ENCODE measurements around the gene AZU1.

The AZU1 gene

DNA sequence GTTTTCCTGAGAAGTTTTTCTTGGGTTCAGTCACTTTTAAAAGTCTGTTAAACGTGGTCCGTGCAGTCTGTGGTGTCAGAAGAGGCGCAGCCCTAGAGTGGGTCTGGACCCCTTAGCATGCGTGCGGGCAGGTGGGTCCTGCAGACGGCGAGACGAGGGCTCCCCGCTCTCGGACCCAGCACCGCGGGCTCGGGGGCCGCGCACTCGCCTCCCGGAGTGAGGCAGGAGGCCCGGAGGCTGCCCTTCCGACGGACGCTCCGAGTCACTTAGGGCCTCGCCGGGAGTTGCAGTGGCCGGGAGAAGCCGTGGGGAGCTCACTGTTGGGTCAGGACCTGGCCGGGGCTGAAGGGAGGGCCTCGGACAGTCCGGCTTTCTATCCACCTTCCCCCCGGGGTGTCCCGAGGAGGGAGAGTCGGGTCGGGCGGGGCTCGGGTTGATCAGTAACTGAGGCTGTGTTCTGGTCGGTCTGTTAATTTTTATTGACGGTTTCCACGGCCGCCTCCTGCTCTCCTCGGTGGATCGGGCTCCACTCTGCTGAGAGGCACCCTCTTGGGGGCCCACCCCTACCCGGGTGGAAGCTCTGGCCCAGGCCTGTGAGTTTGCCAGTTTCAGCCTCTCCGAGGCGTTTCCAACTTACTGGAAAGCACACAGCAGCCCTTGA, 29.1 kb upstream of the AZU1 start:
- H3K4me3 ChIP-seq (ENCODE audit: low read depth, low read length), result peak overlapping the region; percentile 91
- TF ChIP-seq, protein P1, sequence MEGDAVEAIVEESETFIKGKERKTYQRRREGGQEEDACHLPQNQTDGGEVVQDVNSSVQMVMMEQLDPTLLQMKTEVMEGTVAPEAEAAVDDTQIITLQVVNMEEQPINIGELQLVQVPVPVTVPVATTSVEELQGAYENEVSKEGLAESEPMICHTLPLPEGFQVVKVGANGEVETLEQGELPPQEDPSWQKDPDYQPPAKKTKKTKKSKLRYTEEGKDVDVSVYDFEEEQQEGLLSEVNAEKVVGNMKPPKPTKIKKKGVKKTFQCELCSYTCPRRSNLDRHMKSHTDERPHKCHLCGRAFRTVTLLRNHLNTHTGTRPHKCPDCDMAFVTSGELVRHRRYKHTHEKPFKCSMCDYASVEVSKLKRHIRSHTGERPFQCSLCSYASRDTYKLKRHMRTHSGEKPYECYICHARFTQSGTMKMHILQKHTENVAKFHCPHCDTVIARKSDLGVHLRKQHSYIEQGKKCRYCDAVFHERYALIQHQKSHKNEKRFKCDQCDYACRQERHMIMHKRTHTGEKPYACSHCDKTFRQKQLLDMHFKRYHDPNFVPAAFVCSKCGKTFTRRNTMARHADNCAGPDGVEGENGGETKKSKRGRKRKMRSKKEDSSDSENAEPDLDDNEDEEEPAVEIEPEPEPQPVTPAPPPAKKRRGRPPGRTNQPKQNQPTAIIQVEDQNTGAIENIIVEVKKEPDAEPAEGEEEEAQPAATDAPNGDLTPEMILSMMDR (IDR thresholded peaks at IDR 0.05; ENCODE audit: low read depth, low read length), result no peak

DNA sequence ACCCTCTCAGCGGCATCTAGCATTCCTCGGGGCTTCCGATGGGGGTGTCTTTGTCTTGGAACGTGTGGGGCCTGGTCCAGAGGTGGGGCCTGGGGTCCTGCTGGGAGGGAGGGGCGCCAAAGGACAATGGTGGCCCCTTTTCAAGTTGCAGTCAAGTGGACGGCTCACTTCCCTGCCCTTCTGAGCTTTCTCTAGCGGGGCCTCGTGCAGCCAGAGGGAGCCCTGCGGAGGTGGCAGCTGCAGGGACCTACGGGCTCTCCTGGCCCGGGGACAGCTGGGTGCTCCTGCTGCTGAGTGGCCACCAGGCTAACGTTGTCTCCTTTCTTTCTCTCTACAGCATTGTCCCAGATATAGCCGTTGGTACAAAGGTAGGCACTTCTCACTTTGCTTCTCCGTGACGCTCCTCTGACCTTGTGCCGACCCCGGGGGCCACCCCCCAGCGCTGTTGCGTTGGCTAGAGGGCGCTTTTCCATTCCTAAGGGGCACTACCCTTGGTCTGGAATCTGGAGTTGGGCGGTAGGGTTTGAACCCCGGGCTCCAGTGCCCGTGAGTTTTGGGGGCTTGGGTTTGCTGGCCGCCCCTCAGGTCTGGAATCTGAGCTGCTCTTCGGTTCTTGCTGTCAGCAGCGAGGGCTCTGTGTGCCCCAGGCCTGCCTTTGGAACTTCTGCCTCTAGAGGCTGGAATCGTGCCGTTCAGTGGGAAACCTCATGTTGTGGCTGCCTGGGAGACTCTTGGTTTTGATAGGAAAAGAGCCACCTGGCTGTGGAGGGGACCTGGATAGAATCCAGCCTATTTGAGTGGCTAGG, 28.4 kb upstream of the AZU1 start:
- H3K4me3 ChIP-seq (ENCODE audit: low read depth, low read length), result peak overlapping the region; percentile 91
- TF ChIP-seq, protein P1 (IDR thresholded peaks at IDR 0.05; ENCODE audit: low read depth, low read length), result no peak

DNA sequence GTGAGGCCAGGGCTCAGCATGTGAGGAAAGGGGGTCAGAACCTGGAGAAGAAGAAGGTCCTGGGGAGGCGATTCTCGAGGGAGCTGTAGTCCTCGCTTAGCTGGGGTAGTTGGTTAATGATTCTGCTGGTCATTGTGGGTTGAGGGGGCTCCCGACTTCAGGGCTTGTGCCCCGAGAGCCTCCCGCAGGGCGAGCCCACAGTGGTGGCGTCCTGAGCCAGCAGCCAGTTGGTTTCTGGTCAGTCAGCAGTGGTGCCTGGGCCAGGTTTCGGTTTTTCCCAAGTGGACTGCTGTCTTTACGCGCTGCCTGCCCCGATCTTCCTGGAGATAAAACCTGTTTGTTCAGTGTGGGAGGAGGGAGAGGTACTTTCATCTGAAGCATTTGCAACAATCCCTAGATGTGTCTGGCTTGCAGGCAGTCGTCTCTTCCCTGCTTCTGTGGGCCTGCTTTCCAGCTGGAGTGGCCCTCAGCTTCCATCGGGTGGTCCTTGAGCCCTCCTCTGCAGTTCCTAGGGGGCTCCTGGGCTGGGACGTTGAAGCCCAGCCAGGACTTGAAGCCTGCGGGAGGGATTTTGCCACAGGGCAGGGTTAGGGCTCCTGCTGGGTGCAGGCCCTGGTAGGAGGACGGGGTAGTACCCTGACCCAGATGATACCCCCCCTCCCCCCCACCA, 27.1 kb upstream of the AZU1 start:
- TF ChIP-seq, protein P1 (IDR thresholded peaks at IDR 0.05; ENCODE audit: low read depth, low read length), result no peak
- H3K4me3 ChIP-seq (ENCODE audit: low read depth, low read length), result peak overlapping the region; percentile 16; the same call in 1 of the 2 replicates

DNA sequence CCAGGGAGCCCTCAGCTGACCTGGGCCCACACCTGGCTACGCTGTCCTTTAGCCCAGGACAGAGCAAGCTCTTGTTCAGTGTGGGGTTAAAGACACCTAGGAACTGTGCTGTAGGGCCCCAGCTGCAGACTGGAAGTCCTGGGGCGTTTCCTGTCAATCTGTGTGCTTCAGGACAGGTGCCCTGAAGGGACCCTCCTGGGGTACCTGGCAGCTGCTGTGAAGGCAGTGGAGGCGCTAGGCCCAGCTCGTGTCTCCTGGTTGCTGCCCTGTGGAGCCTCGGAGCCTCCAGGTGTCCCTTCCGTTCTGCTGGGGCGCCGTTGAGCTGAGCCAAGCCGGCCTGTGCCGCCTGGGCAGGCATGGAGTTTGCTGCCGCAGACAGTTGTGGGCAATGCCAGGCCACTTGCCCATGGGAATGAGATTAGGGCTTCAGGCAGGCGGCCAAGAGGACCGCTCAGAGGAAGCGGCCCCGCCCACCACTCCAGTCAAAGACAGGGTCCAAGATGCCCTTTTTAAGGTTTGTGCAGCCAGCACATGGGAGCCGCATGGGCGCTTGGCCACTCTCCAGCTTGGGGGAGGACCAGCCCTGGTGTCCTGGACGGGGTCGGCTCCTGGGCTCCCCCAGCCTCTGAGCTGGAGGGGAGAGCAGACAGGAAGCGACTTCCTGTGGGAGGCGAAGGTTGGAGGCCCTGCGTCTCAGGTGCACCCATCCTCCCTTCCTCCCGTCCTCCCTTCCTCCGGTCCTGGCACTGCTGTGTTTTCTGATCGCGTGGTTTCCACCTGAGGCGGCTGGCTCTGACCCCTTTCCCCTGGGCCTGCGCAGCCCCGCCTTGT, 26.4 kb upstream of the AZU1 start:
- H3K4me3 ChIP-seq (ENCODE audit: low read depth, low read length), result no peak overlapping the region

DNA sequence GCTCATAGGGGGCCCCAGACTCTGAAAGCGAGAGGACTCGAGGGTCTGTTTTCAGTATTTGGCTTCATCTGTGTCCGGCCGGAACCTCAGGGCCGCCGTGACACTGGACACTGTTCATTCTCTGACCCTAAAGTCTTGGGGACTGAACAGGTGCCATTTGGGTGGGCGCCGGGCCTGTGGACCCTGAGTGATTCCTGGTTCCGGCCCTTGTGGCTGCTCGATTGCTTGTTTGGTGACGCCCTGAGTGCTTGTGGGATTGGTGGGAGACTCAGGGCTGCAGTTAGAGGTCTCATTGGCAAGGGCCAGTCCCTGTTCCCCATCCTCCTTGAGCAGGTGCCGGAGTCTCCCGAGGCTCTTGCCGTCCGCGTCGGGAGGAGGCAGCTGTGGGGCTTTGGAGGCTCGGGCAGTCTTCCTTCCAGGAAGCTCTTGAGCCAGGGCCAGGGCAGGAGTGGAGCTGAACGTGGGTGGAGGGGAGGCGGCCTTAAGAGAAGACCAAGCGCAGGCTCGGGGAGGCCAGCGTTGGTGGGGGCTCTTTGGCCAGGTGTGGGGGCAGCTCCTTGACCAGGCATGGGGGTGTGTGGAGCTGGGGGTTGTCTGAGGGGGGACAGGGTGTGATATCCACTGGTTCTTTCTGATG, 25.7 kb upstream of the AZU1 start:
- H3K4me3 ChIP-seq (ENCODE audit: low read depth, low read length), result no peak overlapping the region
- TF ChIP-seq, protein P1 (IDR thresholded peaks at IDR 0.05; ENCODE audit: low read depth, low read length), result no peak

More for the DNA sequence above, 26.4 kb upstream of the AZU1 start:
- TF ChIP-seq, protein P1 (IDR thresholded peaks at IDR 0.05; ENCODE audit: low read depth, low read length), result no peak

DNA sequence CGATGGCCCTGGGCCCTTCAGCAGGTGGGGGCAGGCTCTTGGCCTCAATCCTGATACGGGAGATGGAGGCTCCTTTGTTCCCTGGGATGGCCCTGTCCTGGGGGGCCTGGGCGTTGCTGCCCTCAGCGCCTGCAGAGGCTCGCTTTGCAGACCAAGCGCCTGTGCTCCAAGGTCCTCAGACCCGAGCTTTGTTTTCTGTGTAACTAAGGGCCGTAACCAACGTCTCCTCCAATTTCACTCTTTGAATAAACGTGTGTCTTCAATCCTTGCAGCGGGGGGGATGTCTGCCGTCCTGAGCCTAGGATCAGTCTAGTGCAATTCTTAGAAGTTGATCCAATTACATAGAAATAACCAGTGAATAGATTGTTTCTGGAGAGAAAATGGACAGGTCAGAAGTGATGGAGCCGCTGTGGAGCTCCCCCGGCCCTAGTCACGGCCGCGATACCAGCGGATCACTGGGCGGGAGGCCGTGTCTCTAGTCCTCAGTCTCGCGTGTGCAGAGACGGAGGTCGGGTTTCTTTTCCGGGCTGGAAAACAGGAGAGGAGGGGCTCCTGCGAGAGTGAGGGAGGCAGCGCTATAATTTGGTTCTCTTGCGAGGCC, 25.0 kb upstream of the AZU1 start:
- no peak overlapping the region for H3K4me3 ChIP-seq (ENCODE audit: low read depth, low read length)
- TF ChIP-seq, protein P1 (IDR thresholded peaks at IDR 0.05; ENCODE audit: low read depth, low read length), result no peak
